K562 (cell line): ENCODE data around the gene CLEC4D. TPM values are rescaled to one million over a fixed set of nuclear protein-coding genes. Genes with fewer than 3 reads are reported as not detected.

Experiments used
- ATAC-seq: fragments of 200-7000 bp; cut with Tn5 transposase; 3 replicates; pipeline ENCODE4 v1.9.1; 2020; ENCODE audit warnings: moderate library complexity
- BruUV-seq: library from RNA; stranded (reverse); fragments of 400-500 nt; replicated peaks from 2 replicates; lab custom pipeline; 2021; lab: Mats Ljungman, UMichigan
- CTCF ChIA-PET: fragments of 300-600 bp; formaldehyde crosslinking; extraction: SDS; loops from one replicate; lab custom pipeline; 2021; ENCODE audit warnings: low intra/inter-chr PET ratio; lab: Yijun Ruan, JAX
- POLR2A ChIA-PET: fragments of 300-600, 350-650 bp; sonication (Branson Sonifier 250); formaldehyde crosslinking; extraction: SDS; loops from one replicate; lab custom pipeline; 2021; ENCODE audit warnings: antibody characterized with exemption, inconsistent platforms; lab: Yijun Ruan, JAX
- DNase-seq, 4 experiments: peaks; one replicate each; pipeline versions ENCODE4 v3.0.0 to v3.0.0-alpha.2; 2011 to 2018; ENCODE audit warnings: low spot score in 3 of 4, mixed read lengths in 3 of 4; ENCODE audit errors: extremely low read depth in 1 of 4
- FAIRE-seq: peaks from 2 replicates; lab custom pipeline; 2011; peaks lifted over from hg19 to GRCh38; lab: Jason Lieb, UNC
- H2AFZ ChIP-seq: 2 replicates; pipeline ENCODE4 v1.6.0; 2011; ENCODE audit warnings: low read depth, low read length, control low read depth, inconsistent platforms
- H3K27ac ChIP-seq: fragments of 200-600 bp; 3 replicates; pipeline ENCODE4 v1.8.0; 2011; ENCODE audit warnings: low read depth, mild to moderate bottlenecking, control low read depth, inconsistent platforms, low read length, moderate library complexity, mixed read lengths; ENCODE audit errors: extremely low read depth
- H3K27me3 ChIP-seq, 2 experiments: fragments of 300-600 bp in 1 of 2; 2 replicates in 1 of 2; 3 replicates in 1 of 2; pipeline versions ENCODE4 v1.6.0 to v1.8.0; 2011; ENCODE audit warnings: inconsistent platforms in 2 of 2, low read length in 2 of 2, mild to moderate bottlenecking in 1 of 2, mixed read lengths in 1 of 2, moderate library complexity in 1 of 2; ENCODE audit not compliant: control insufficient read depth in 2 of 2, insufficient read depth in 2 of 2
- H3K36me3 ChIP-seq: fragments of 300-600 bp; 3 replicates; pipeline ENCODE4 v1.8.0; 2011; ENCODE audit warnings: mild to moderate bottlenecking, low read length, inconsistent platforms; ENCODE audit not compliant: control insufficient read depth, insufficient read depth
- H3K4me1 ChIP-seq, 2 experiments: fragments of 200-600 bp in 1 of 2; replicated peaks in 1 of 2; 2 replicates in 1 of 2; 3 replicates in 1 of 2; pipeline versions ENCODE4 v1.5.1 to v1.8.0; 2011; ENCODE audit warnings: inconsistent platforms in 2 of 2, low read length in 2 of 2, mild to moderate bottlenecking in 1 of 2, mixed read lengths in 1 of 2, moderate library complexity in 1 of 2; ENCODE audit not compliant: control insufficient read depth in 2 of 2, insufficient read depth in 2 of 2
- H3K4me2 ChIP-seq: 2 replicates; pipeline ENCODE4 v1.6.1; 2011; ENCODE audit warnings: low read length, control low read depth, inconsistent platforms, mixed read lengths; ENCODE audit not compliant: insufficient read depth
- H3K4me3 ChIP-seq: fragments of 200-600 bp; sonication (generic), shearing (Covaris generic); 2 replicates; pipeline ENCODE4 v1.5.1; 2016; ENCODE audit warnings: control low read depth, inconsistent platforms
- H3K79me2 ChIP-seq: fragments of 200-600 bp; 3 replicates; pipeline ENCODE4 v1.8.0; 2011; ENCODE audit warnings: low read length, inconsistent platforms; ENCODE audit not compliant: control insufficient read depth, insufficient read depth
- H3K9ac ChIP-seq, 2 experiments: 2 replicates each; pipeline versions ENCODE4 v1.6.0 to v1.6.1; 2011; ENCODE audit warnings: low read depth in 2 of 2, low read length in 2 of 2, control low read depth in 1 of 2, inconsistent platforms in 1 of 2, mild to moderate bottlenecking in 1 of 2, mixed read lengths in 1 of 2; ENCODE audit not compliant: insufficient read depth in 1 of 2
- H3K9me1 ChIP-seq: one replicate; pipeline ENCODE4 v1.6.0; 2011; ENCODE audit warnings: inconsistent platforms, mild to moderate bottlenecking, low read length, moderate library complexity; ENCODE audit not compliant: control insufficient read depth, insufficient read depth
- H3K9me3 ChIP-seq: replicated peaks from 2 replicates; pipeline ENCODE4 v1.5.1; 2011; ENCODE audit warnings: low read depth, low read length, inconsistent platforms; ENCODE audit not compliant: control insufficient read depth, insufficient read depth
- H4K20me1 ChIP-seq: replicated peaks from 2 replicates; pipeline ENCODE4 v1.6.1; 2011; ENCODE audit warnings: low read length, inconsistent platforms, mixed read lengths; ENCODE audit not compliant: control insufficient read depth, insufficient read depth
- CEBPG ChIP-seq, 3 experiments: fragments of 200-800 bp in 1 of 3; sonication (Bioruptor generic) in 1 of 3; sonication (generic) in 1 of 3; formaldehyde crosslinking in 1 of 3; IDR thresholded peaks in 2 of 3; conservative IDR thresholded peaks in 1 of 3; 2 replicates each; pipeline versions ENCODE4 v1.6.1 to v1.8.0; 2016 to 2022; ENCODE audit warnings: missing compliant biosample characterization in 2 of 3, missing genetic modification characterization in 2 of 3, mild to moderate bottlenecking in 1 of 3, missing genetic modification reagents in 1 of 3
- CXXC5 ChIP-seq: fragments of 250-450 bp; sonication (Bioruptor Pico); IDR thresholded peaks from 2 replicates; pipeline ENCODE4 v1.8.0; 2022; ENCODE audit warnings: inconsistent platforms, mild to moderate bottlenecking, moderate library complexity
- DDX20 ChIP-seq: fragments of 450-650 bp; IDR thresholded peaks from 2 replicates; pipeline ENCODE4 v1.6.1; 2016; ENCODE audit warnings: missing genetic modification characterization, low read depth, mild to moderate bottlenecking, missing compliant biosample characterization, moderate library complexity
- FUS ChIP-seq: fragments of 200-400 bp; formaldehyde crosslinking; optimal IDR thresholded peaks from 2 replicates; pipeline ENCODE3; 2017; ENCODE audit warnings: low read depth, low read length
- JUNB ChIP-seq: fragments of 450-650 bp; formaldehyde crosslinking; conservative IDR thresholded peaks from 2 replicates; pipeline ENCODE4 v1.4.0; 2020; ENCODE audit warnings: mild to moderate bottlenecking
- NFATC3 ChIP-seq: fragments of 450-650 bp; IDR thresholded peaks from 2 replicates; pipeline ENCODE4 v1.6.1; 2017; ENCODE audit warnings: mild to moderate bottlenecking
- NR3C1 ChIP-seq: sonication (generic); formaldehyde crosslinking; IDR thresholded peaks from 2 replicates; pipeline ENCODE4 v1.8.1; 2022; ENCODE audit warnings: missing genetic modification reagents
- PHF8 ChIP-seq: fragments of 200-600 bp; sonication (generic); IDR thresholded peaks from 2 replicates; pipeline ENCODE4 v1.6.1; 2012; ENCODE audit warnings: mixed run types, mild to moderate bottlenecking, inconsistent platforms, low read length, moderate library complexity, borderline replicate concordance
- SNIP1 ChIP-seq: fragments of 450-650 bp; IDR thresholded peaks from 2 replicates; pipeline ENCODE4 v1.7.1; 2017; ENCODE audit warnings: low read depth, mild to moderate bottlenecking
- TRIM28 ChIP-seq: fragments of 450-650 bp; IDR thresholded peaks from 2 replicates; pipeline ENCODE4 v1.6.1; 2017
- ZKSCAN3 ChIP-seq: fragments of 250-450 bp; sonication (Bioruptor Pico); IDR thresholded peaks from 2 replicates; pipeline ENCODE4 v1.4.0; 2020
- ZNF165 ChIP-seq: fragments of 250-450 bp; sonication (Bioruptor Pico); IDR thresholded peaks from 2 replicates; pipeline ENCODE4 v1.4.0; 2020; ENCODE audit warnings: borderline replicate concordance
- ZNF408 ChIP-seq: fragments of 250-450 bp; sonication (Bioruptor Pico); IDR thresholded peaks from 2 replicates; pipeline ENCODE4 v1.4.0; 2020; ENCODE audit warnings: low read depth, mild to moderate bottlenecking, moderate library complexity
- ZNF561 ChIP-seq: fragments of 450-650 bp; formaldehyde crosslinking; conservative IDR thresholded peaks from 2 replicates; pipeline ENCODE4 v1.4.0; 2020; ENCODE audit warnings: mild to moderate bottlenecking, moderate library complexity
- ZNF778 ChIP-seq: fragments of 450-650 bp; formaldehyde crosslinking; IDR thresholded peaks from 2 replicates; pipeline ENCODE4 v1.4.0; 2020; ENCODE audit warnings: mild to moderate bottlenecking, moderate library complexity
- WGBS: fragments of 100-300 bp; shearing (Covaris generic); methylation state at CpG from one replicate; pipeline ENCODE4 v1.1.6; 2016; ENCODE audit warnings: low coverage, mixed read lengths; ENCODE audit not compliant: insufficient coverage; ENCODE audit errors: missing lambda C conversion rate; 5-methylcytosine and 5-hydroxymethylcytosine counted together
- in situ Hi-C: fragments of 300-500 bp; cut with MboI; formaldehyde crosslinking; loops from 4 replicates; pipeline ENCODE4 v1.15.0; 2018; ENCODE audit warnings: inconsistent platforms, mixed read lengths
- intact Hi-C: fragments of 100-400 bp; cut with micrococcal nuclease; formaldehyde crosslinking; loops from 2 replicates; pipeline ENCODE4 v1.14.2; 2022
- polyA plus RNA-seq, 8 experiments: library from polyadenylated mRNA; depleted of rRNA in 4 of 8; stranded (reverse) in 5 of 8; unstranded in 3 of 8; fragments of >200 nt; fragmentation: Nextera tagmentation in 2 of 8; fragmentation: Illumina TruSeq in 1 of 8; extraction: Ambion mirVana in 2 of 8; extraction: Trizol in 1 of 8; gene quantifications; 2 replicates each; pipeline versions ENCODE4 v1.2.1 to v1.2.3, GENCODE V29; 2011 to 2014; ENCODE audit warnings: inconsistent platforms in 1 of 8, missing spikeins in 1 of 8
- total RNA-seq, 7 experiments: library from RNA; depleted of rRNA in 6 of 7; stranded (reverse); fragments of >200 nt in 6 of 7; fragmentation: Illumina TruSeq in 2 of 7; extraction: Trizol in 2 of 7; gene quantifications; 2 replicates each; pipeline versions ENCODE4 v1.2.1 to v1.2.3, GENCODE V29; 2011 to 2021; ENCODE audit warnings: low replicate concordance in 1 of 7
- TF ChIP-seq, protein P1 (sequence below), 2 experiments: fragments of 450-650 bp; IDR thresholded peaks; 2 replicates each; pipeline ENCODE4 v1.6.1; 2016
- TF ChIP-seq, protein P2 (sequence below), 2 experiments: fragments of 200-800 bp in 1 of 2; sonication (Bioruptor generic) in 1 of 2; sonication (generic) in 1 of 2; formaldehyde crosslinking in 1 of 2; IDR thresholded peaks in 1 of 2; conservative IDR thresholded peaks in 1 of 2; 2 replicates each; pipeline versions ENCODE4 v1.5.0 to v1.6.1; 2016 to 2020; ENCODE audit warnings: missing compliant biosample characterization in 1 of 2, missing genetic modification characterization in 1 of 2, missing genetic modification reagents in 1 of 2
- TF ChIP-seq, protein P3 (sequence below): sonication (generic); formaldehyde crosslinking; IDR thresholded peaks from 2 replicates; pipeline ENCODE4 v1.5.0; 2020; ENCODE audit warnings: missing genetic modification reagents

Gene CLEC4D
- total and polyA plus RNA-seq, 9 of the 15 experiments (the other 6 are each of a cell fraction or from before 2014, with no cell fraction given): not detected

DNA sequence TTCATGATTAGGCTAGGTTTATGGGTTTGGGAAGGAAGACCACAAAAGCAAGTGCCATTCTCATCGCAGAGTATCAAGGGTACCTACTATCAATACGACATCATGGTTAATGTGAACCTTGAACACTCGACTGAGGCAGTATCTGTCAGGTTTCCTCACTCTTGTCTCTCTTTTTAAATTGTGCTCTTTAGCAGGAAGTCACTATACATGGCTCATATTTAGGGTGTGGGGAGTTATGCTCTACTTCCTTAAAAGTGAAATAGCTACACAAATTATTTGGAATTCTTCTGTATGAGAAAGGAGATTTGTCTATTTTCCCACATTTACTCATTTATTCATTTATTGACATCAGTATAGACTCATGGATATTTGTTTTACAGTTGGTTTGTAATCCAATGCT lies 33.3 kb downstream of the CLEC4D start:
- ChIA-PET POLR2A (interaction anchor here (0.6 kb wide), 1 partner anchor 537 kb away, joined by 3 read pairs; no protein-coding TSS in a partner anchor), CTCF (no interaction called here)
- Histone ChIP-seq H4K20me1 (no peaks in the 10 kb centered on the region), H3K9ac (no peak overlapping the region), H3K9me3 (no peaks in the 10 kb centered on the region), H3K79me2 (no peaks in the 10 kb centered on the region), H3K4me1 (no peaks in the 10 kb centered on the region), H3K27ac (no peak overlapping the region), H2AFZ (no peak overlapping the region), H3K4me2 (no peak overlapping the region), H3K9me1 (no peaks in the 10 kb centered on the region), H3K36me3 (no peaks in the 10 kb centered on the region), H3K27me3 (no peaks in the 10 kb centered on the region), H3K4me3 (no peak overlapping the region)
- intact Hi-C loops (no loop called here), in situ Hi-C loops (no loop called here)
- DNase-seq: no peak
- no peak for ATAC-seq
- 0% methylated on average over 3 of the region's 3 CpGs for WGBS
- no peak for TF ChIP-seq CEBPG (CRISPR knock-in tag; IDR thresholded peaks at IDR 0.05)
- no peak for TF ChIP-seq CEBPG (tag; conservative IDR thresholded peaks at IDR 0.05 in 1 of 2, IDR thresholded peaks at IDR 0.05 in 1 of 2)
- no peak for TF ChIP-seq SNIP1
- no peak for TF ChIP-seq PHF8
- TF ChIP-seq NFATC3: no peak
- TF ChIP-seq, protein P1, sequence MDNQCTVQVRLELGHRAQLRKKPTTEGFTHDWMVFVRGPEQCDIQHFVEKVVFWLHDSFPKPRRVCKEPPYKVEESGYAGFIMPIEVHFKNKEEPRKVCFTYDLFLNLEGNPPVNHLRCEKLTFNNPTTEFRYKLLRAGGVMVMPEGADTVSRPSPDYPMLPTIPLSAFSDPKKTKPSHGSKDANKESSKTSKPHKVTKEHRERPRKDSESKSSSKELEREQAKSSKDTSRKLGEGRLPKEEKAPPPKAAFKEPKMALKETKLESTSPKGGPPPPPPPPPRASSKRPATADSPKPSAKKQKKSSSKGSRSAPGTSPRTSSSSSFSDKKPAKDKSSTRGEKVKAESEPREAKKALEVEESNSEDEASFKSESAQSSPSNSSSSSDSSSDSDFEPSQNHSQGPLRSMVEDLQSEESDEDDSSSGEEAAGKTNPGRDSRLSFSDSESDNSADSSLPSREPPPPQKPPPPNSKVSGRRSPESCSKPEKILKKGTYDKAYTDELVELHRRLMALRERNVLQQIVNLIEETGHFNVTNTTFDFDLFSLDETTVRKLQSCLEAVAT (IDR thresholded peaks at IDR 0.05): no peak
- TF ChIP-seq, protein P2, sequence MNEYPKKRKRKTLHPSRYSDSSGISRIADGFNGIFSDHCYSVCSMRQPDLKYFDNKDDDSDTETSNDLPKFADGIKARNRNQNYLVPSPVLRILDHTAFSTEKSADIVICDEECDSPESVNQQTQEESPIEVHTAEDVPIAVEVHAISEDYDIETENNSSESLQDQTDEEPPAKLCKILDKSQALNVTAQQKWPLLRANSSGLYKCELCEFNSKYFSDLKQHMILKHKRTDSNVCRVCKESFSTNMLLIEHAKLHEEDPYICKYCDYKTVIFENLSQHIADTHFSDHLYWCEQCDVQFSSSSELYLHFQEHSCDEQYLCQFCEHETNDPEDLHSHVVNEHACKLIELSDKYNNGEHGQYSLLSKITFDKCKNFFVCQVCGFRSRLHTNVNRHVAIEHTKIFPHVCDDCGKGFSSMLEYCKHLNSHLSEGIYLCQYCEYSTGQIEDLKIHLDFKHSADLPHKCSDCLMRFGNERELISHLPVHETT (CRISPR knock-in tag; conservative IDR thresholded peaks at IDR 0.05 in 1 of 2, IDR thresholded peaks at IDR 0.05 in 1 of 2): no peak
- TF ChIP-seq ZNF778: no peak
- no peak for TF ChIP-seq ZNF561 (CRISPR knock-in tag)
- TF ChIP-seq JUNB (CRISPR knock-in tag): no peak
- TF ChIP-seq ZNF165: no peak
- TF ChIP-seq FUS: no peak
- no peak for TF ChIP-seq ZNF408 (CRISPR knock-in tag)
- TF ChIP-seq CXXC5 (CRISPR knock-in tag): no peak
- no peak for TF ChIP-seq ZKSCAN3 (CRISPR knock-in tag)
- TF ChIP-seq DDX20 (tag): no peak
- no peak for TF ChIP-seq NR3C1 (CRISPR knock-in tag)
- TF ChIP-seq TRIM28: no peak
- TF ChIP-seq, protein P3, sequence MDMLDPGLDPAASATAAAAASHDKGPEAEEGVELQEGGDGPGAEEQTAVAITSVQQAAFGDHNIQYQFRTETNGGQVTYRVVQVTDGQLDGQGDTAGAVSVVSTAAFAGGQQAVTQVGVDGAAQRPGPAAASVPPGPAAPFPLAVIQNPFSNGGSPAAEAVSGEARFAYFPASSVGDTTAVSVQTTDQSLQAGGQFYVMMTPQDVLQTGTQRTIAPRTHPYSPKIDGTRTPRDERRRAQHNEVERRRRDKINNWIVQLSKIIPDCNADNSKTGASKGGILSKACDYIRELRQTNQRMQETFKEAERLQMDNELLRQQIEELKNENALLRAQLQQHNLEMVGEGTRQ (CRISPR knock-in tag): no peak
- BruUV-seq: no TSS peak
- no peak for FAIRE-seq
